HG03457 (cell line): ENCODE measurements around the gene PPP2R2C.

ENCODE experiments used
- ATAC-seq: cut with Tn5 transposase; IDR thresholded peaks from one replicate; pipeline ENCODE4 v1.9.1; 2021; ENCODE audit warnings: moderate number of reproducible peaks; ENCODE audit not compliant: unreplicated experiment

The PPP2R2C gene

DNA sequence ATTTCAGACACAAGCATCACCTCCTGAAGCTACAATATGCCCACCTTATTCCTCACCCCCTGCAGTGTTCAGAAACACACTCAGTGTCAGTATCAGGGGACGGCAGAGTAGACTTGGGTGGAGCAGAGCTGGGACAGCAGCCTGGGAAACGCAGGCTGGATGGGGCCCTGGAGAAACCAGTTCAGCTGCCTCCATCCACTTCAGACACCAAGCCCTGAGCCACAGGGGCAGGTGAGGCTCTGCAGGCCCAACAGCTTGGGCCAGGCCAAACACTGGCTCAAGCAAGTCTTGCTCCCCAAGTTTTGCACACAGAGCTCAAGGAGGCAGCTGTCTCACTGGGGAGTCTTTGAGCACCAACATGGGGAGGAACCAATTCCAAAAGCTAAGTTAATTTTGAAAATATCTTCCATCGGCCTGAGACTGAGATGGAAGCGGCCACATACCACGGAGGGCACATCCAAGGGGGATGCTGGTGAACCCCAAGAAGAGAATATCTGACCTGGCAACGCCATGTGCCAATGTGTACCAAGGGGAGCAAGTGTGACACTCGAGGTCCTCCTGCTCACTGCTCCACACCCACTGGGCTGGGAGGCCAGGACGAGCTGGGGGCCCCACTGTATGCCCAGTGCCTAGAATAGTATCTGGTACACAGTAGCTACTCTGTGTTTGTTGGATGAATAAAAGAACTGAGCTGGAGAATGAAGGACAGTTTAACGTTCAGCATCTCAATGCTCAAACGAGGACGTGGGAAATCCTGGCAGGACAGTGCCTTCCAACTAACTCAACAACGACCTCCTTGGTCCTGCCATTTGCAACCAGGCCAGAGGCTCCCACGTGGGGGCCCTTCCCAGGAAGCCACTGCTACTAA, 45.6 kb downstream of the PPP2R2C start:
- ATAC-seq: no peak

DNA sequence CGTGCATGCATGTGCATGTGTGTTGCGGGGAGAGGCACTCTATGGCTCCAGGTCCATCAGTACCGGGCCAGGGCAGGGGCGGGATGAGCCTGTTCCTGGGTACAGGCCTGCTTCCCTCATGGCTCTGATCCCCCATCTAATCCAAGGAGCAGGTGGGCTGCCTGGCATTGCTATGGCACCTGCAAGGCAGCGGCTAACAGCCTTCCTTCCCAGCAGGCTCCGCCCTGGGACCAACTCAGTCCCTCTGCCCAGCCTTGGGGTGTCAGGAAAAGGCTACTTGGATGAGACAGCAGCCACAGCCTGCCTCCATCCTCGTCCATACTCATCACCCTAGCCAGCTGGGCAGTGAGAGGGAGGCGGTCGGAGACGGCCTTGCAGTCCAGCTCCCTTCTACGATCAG, 46.5 kb downstream of the PPP2R2C start:
- no peak for ATAC-seq

DNA sequence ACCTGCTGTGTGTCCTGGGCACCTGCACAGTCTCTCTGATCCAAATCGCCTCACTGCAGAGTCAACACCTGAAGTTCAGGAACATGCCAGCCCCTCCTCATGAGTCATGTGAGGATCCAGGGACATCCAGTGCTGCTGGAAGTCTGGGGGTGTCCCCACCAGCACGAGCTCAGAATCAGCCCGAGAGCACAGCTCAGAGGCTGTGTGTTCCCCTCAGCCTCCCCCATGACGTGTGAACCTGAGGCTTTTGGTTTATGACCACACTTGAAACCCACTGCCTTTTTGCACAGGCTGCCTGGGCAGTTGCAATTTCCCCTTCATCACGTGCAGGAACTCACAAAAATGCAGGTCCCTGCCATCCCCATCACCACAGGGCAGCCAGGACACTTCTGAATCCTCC, 47.1 kb downstream of the PPP2R2C start:
- ATAC-seq: no peak

DNA sequence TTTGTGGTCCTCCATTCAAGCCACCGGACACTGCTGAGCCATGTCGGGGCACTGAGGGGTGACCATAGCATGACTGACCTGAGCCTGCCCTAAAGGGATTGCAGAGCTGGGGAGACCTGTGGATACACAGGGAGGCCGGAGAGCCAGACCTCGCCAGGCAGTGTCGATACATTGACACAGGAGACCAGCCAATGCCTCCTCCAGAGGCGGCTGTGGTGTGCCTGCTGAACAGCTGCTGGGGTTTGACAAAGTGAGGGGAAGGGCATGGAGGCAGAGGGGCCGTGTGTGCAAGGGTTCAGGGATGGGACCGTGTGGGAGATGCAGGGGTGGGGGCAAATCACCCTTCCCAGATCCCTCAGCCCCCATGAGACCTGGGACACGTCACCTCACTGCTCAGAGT, 48.0 kb downstream of the PPP2R2C start:
- ATAC-seq: no peak

DNA sequence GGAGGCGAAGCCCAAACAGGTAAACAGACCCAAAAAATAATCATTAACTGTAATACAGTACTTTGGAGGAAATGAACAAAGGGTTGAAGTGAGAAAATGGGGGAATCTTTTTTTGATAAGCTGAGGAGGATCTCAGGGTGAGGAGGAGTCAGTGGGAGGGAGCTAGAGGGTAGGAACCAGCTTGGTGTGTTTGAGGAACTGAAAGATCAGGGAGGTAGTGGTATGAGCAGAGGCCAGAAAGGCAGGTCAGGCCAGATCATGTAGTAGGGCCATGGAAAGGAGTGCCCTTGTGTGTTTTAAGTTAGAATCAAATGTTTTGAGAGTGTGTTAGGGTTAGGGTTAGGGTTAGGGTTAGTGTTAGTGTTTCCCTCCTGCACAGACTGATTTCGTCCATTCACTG, 48.8 kb downstream of the PPP2R2C start:
- ATAC-seq: peak; percentile 92

DNA sequence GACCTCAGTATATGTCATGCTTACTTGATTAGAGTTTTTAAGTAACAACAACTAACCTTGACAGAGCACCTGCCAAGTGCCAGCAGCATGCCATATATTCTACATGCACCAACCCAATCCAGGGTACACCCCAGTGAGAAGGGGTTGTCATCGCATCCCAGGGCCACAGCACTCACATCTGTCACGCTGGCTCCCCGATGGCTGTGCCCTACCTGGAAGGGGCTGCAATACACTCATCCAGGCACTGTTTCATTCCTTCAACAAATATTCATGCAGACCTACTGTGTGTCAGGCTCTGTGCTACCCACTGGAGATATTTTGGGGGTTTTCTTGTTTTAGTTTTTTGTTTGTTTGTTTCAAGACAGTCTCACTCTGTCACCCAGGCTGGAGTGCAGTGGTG, 49.5 kb downstream of the PPP2R2C start:
- no peak for ATAC-seq

DNA sequence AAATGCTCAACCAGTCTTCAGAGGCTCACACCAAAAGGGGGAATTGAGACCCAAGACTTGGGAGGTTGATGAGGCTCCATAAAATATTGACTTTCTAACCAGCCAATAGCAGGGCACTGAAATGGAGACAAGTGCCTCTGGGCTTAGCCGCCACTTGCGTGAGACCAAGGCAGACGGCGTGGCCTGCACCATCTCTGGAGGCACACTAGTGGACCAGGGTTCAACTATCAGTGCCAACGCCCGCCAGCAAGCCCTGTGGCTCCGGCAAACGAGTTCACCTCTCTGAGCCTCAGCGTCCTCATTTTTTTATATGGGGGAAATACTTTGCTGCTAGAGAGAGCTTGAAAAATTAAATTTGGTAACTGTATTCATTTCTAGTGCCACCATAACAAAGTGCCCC, 50.3 kb downstream of the PPP2R2C start:
- ATAC-seq: no peak

DNA sequence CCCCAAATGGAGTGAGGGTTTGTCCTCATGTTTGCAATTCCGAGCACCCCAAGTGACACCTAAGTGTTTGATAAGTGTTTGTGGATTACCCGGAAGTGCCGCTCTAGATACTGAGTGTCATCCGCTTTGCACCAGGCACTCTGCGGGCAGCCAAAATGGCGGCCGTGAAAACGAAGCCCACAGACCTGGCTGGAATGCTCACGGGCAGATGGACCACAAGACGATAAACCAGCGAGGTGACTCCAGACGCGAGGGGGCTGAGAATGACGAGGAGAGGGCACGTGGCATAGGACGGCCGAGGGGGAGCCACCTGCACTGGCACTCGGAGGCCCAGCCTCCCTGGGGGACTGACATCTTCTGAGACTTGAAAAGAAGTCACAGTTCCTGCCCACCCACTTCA, 51.0 kb downstream of the PPP2R2C start:
- ATAC-seq: no peak

DNA sequence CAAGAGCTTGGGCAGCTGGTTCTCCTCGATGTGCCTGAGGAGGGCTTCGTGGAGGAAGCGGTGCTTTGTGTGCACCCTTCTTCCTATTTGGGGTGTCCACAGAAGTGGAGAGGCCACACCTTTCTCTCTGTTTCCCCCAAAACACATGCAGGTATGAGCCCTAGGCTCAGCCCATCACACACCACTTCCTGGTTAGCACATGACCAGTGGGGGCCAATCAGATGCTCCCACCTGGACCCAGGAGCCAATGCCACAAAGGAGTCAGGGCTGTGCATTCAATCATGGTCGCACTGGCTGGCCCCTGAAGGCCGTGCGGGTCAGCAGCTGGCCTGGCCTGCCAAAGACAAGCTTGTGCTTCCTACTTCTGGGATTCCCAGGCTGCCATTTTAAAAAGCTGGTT, 51.4 kb downstream of the PPP2R2C start:
- ATAC-seq: no peak

DNA sequence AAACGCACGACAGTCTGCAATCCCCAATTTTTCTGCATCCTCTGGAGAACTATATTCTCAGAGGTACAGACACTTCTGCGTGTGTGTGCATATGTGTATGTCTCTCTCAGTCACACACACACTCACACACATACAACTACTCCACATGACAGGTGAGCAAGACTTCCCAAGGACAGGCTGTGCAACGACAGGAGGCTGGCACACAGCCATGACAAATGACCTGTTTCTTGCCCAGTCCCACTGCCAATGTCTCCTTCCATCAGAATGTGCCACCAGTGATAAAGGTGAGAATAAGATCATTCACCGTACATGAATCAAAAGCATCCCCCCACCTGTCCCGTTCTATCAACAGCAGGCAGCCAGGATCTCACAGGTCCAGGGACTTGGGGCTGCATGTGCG, 52.4 kb downstream of the PPP2R2C start:
- ATAC-seq: no peak

DNA sequence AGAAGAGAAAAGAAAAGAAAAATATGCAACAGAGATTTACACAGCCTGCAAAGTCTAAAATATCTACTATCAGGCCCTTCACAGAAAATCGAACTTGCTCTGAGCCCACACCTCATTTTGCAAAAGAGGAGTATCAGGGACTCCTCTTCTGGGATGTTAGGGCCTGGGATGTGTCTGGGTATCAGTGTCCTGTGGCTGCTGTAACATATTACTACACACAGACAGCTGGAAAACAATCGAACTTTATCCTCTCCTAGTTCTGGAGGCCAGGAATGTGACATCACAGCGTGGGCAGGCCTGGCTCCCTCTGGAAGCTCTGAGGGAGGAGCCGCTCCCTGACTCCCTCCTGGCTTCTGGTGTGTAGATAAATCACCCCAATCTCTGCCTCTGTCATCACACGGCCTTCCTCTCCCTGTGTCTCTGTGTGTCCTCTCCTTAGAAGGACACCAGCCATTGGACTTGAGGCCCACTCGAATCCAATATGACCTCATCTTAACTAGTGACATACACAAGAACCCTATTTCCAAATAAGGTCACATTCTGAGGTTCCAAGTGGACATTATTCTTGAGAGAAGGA, 52.9 kb downstream of the PPP2R2C start:
- ATAC-seq: no peak

DNA sequence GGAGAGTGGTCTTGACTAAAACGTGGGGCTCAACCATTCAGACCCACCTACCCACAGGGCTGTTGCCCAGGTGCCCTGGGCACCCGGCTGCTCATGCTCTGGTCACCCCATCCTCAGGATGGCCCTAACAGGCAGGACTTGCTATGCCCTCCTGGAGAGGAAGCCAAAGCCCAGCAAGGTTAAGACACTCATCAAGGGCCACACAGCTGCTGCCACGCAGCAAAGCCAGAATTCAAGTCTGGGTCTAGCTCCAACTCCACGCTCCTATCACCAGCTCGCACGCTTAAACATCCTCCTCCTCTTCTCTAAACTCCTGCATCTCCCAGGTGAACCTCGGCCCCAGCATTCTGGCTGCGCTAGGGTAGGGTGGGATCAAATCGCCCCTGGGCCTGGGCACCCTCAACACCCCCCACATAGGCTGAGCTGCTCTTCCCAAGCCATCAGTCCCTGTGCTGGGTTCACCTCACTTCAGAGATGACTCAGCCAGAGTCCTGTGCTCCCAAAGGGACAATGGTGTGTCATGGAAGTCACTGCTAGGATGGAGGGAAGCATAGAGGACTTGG, 54.1 kb downstream of the PPP2R2C start:
- ATAC-seq: no peak

DNA sequence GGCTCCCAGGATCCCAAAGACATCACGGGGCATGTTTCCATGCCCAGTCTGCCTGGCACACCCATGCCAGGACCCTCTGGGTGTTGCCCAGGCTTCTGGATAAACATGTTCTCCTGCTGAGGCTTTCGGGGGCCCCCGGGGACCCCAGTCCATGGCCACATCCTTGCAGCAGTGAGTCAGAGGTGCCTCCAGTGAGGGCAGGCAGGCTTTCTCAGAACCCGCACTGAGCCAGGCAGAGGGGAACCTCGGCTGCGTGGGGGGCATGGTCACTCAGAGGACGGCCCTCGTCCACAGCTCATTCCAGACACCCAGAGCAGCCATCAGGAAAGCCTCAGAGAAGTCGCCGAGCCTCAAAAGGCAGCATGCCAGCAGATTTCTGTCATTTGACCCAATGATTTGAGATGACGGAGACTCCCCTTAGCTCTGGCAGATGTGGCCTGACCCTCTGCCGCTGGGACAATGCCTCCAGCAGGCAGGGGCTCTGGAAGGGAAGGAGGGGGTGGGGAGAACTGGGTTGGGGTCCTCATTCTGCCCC, 54.8 kb downstream of the PPP2R2C start:
- ATAC-seq: no peak

DNA sequence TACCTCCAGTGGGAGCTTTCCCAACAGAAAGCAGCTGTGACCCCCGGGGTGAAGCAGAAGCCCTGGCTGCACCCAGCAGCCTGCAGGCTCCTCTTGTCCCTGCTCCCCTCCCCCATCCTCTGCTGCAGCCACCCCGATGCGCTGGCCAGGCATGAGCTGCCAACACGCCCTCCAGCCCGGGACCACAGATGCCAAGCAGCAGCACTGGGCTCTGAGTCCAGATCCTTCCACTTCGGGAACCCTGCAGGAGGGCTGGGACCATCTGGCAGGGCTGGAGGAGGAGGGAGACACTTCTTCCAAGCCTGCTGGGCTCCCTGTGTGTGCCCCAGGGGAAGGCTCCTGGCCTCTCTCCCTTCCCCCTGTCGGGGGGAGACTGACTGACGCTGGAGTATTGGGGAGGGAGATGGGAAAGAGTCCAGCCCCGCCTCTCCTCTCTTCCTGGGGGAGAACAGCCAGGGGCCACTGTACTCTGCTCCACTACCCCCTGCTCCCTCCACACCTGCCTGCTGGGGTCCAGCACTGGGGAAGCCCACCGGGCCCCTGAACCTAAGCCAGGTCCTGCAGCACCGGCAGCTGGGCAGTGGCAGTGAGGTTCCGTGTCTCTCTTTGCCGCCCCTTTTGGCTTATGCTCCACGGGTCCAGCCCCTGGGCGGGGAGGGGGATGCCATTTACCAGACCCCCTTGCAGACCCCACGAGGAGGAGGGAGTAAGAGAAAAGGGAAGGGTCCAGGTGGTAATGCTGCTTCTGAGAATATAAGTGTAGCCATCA, 55.7 kb downstream of the PPP2R2C start:
- ATAC-seq: no peak

DNA sequence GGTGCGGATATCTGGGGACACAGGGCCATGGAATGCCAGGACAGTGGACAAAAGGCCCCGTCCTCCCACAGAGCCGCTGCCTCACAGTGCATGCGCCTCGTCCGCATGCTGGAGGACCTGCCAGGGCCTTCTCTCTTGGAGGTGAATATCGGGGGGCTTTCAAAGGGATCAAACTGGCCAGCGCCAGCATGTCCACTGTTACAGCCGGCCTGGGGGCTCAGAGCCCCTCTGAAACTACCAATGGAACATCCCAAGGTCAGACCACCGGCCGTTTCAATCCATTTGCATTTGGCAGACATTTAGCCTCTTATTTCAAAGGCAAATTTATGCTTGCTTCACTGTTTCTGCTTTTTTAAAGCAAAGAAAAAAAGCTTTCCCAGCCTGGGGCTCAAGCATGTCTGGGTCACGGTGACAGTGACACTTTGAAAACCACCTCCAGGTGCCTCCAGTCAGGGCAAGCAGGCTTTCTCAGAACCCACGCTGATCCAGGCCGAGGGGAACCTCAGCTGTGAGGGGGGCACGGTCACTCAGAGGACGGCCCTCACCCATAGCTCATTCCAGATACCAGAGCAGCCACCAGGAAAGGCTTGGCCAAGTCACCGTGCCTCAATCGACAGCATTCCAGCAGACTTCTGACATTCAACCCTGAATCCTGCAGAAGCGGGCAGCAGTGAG, 57.2 kb downstream of the PPP2R2C start:
- no peak for ATAC-seq

DNA sequence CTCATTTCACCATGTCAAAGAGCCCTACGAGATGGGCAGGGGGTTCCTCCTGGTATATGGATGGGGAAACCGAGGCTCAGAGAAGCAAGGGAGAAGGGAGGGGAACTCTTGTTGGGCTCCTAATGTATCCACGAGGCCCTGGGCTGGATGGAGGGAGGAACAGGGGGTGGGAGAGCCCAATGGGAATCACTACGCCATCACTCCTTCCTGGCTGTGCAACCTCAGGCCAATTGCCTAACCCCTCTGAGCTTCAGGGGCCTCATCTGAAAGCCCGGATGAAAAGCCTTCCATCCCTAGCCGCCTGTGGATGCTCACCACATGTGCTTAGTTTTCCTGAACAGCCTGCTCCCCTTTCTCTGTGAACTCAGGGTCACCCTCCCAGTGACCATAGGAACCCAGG, 57.8 kb downstream of the PPP2R2C start:
- ATAC-seq: no peak

DNA sequence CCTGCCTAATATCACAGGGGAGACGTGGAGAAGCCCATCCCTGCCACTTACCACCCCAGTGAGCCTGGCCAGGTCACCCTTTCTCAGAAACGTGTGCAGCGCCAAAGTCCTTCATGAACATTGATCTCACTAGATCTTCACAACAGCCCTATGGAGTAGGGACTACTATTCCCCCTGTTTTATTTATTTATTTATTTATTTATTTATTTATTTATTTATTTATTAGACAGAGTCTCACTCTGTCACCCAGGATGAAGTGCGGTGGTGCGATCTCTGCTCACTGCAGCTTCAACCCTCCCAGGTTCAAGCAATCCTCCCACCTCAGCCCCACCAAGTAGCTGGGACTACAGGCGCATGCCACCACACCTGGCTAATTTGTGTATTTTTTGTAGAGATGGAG, 61.8 kb downstream of the PPP2R2C start:
- ATAC-seq: no peak

DNA sequence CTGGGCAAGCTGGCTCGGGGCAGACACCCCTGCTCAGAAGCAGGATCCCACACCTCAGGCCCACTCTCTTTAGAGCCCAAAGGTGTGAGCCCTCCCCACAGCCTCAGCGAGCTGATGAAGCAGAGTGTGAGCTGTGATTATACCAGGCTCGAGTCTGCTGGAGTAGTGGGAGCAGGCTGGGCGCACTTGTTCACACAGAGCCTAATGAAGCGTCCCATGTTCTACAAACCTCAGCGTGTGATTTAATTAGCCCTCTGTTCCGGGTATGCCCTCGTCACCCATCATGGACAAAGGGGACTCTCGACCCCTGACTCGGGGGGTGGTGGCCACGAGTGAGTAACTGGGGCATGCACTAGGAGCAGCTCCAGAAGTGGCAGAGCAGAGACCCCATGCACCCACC, 62.3 kb downstream of the PPP2R2C start:
- no peak for ATAC-seq

DNA sequence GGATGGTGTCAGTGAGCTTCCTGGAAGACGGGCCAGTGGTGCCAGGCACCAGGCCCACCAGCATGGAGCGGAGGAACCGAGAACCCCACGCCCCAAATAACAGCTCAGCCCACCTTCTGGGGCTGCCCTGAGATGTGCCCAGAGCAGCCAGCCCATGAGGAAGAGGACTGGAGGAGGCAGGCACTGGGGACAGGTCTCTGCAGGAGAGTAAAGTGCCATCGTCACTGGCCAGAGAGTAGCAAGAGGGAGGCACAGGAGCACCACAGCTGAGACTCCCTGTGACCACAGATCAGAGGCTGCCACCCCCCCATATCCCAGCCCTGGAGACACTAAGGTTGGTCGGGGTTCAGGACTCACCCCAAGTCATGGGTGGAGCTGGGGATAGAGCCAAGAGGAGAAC, 63.0 kb downstream of the PPP2R2C start:
- ATAC-seq: no peak

DNA sequence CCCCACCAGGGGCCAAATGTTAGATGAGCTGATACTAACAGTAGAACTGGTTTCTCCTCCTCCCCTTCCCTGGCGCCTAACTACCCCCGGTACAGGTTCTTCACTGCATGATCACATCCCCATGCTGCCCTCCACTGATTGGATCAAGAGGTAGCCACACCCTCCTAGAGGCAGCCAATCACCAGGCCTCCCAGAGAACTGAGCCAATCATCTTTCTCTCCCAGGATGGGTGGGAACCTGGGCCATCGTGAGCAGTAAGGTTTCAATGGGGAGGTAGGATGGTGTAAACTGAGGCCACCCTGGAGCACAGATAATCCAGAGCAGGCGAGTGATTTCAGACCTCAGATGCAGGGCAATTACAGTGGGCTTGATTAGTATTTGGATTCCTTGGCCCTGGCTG, 64.2 kb downstream of the PPP2R2C start:
- ATAC-seq: no peak

DNA sequence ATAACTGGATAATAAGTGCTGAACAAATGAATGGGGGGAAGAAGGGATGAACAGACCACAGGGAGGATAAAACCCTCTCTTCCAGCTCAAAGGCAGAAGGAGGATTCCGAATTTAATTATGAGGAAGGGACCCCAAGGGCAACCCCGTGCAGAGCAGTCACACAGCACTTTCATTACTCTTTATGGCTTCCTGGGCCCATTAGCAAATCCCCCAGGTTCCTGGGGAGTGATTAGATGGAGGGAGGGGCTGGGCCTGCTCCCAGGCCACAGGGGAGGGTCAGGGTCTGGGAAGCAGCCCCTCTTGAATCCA, 67.1 kb downstream of the PPP2R2C start:
- no peak for ATAC-seq
